Osteoblast (primary cell): Measurements from ENCODE around the gene NRCAM. TPM values are rescaled to one million over a fixed set of nuclear protein-coding genes. Genes with fewer than 3 reads are reported as not detected.

Experiments
- DNase-seq: peaks from one replicate; pipeline ENCODE4 v3.0.0; 2011; ENCODE audit warnings: low spot score, mixed read lengths; ENCODE audit not compliant: insufficient read length; ENCODE audit errors: missing footprints
- H2AFZ ChIP-seq: 2 replicates; pipeline ENCODE4 v1.6.0; 2011; ENCODE audit warnings: mild to moderate bottlenecking, low read length
- H3K27ac ChIP-seq: 2 replicates; pipeline ENCODE4 v1.5.1; 2011; ENCODE audit warnings: mild to moderate bottlenecking, low read depth, low read length, moderate library complexity
- H3K27me3 ChIP-seq: 2 replicates; pipeline ENCODE4 v1.6.0; 2012; ENCODE audit warnings: mild to moderate bottlenecking, control low read depth, inconsistent platforms, low read length, moderate library complexity; ENCODE audit not compliant: insufficient read depth
- H3K36me3 ChIP-seq: 2 replicates; pipeline ENCODE4 v1.5.1; 2011; ENCODE audit warnings: mild to moderate bottlenecking, low read length, control low read depth, moderate library complexity; ENCODE audit not compliant: insufficient read depth
- H3K4me1 ChIP-seq: 2 replicates; pipeline ENCODE4 v1.5.1; 2011; ENCODE audit warnings: mild to moderate bottlenecking, low read length, control low read depth, moderate library complexity; ENCODE audit not compliant: insufficient read depth
- H3K4me2 ChIP-seq: 2 replicates; pipeline ENCODE4 v1.6.0; 2011; ENCODE audit warnings: mild to moderate bottlenecking, low read length; ENCODE audit not compliant: insufficient read depth
- H3K4me3 ChIP-seq: fragments of 200-600 bp; sonication (generic); 3 replicates; pipeline ENCODE4 v1.5.1; 2012; ENCODE audit warnings: mild to moderate bottlenecking, low read length, inconsistent platforms; ENCODE audit not compliant: insufficient read depth
- H3K79me2 ChIP-seq: 2 replicates; pipeline ENCODE4 v1.6.0; 2012; ENCODE audit warnings: mild to moderate bottlenecking, low read length, control low read depth, inconsistent platforms; ENCODE audit not compliant: insufficient read depth
- H3K9me3 ChIP-seq: 2 replicates; pipeline ENCODE4 v1.5.1; 2011; ENCODE audit warnings: low read depth, low read length, control low read depth
- H4K20me1 ChIP-seq: 2 replicates; pipeline ENCODE4 v1.6.0; 2012; ENCODE audit warnings: mild to moderate bottlenecking, low read length, control low read depth; ENCODE audit not compliant: insufficient read depth
- CTCF ChIP-seq: IDR thresholded peaks from 2 replicates; pipeline ENCODE4 v1.5.1; 2011; ENCODE audit warnings: mild to moderate bottlenecking, low read depth, low read length, moderate library complexity; ENCODE audit errors: extremely low read depth
- total RNA-seq: library from RNA; depleted of rRNA; stranded (reverse); fragments of >200 nt; gene quantifications from 2 replicates; pipeline ENCODE4 v1.2.3, GENCODE V29; 2012

The NRCAM gene
- total RNA-seq, 1 donor, result 2.2 TPM

GRCh38 chr7:108404509-108405420 lies 51.5 kb downstream of the NRCAM start:
- Histone ChIP-seq H3K27ac (no peak overlapping the region), H3K4me3 (no peak overlapping the region), H2AFZ (no peak overlapping the region), H3K36me3 (no peaks in the 10 kb centered on the region), H3K79me2 (no peaks in the 10 kb centered on the region), H4K20me1 (no peaks in the 10 kb centered on the region), H3K27me3 (no peaks in the 10 kb centered on the region), H3K4me2 (no peak overlapping the region), H3K4me1 (no peaks in the 10 kb centered on the region), H3K9me3 (no peaks in the 10 kb centered on the region)
- no peak for DNase-seq
- no peak for TF ChIP-seq CTCF

DNA sequence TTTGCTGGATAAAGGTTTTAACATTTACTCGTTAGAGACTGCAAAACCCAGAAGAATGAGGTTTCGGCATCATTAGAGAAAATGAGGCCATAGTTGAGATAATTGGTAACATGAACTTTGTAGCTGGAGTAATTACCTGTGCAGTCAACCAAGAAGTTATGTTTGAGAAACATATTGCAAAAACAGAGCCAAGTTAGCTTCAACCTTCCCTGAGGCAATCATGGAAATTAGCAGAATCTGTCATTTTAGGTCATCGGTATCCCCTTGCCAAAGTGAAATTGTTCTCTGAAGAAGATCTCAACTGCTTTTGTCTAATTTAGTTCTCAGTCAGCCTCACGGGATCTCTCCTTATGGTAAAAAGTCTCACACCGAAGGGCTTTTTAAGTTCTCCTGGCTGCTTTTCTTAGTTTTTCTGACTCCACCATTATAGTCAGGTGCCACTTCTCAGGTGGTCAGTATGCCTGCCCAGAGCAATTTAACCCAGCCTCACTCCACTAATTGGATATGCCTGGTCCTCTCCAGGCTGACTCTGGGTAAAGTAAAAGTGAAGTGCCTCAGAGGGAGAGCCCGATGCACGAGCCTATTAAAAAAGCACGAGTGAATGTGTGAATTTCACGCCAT lies 52.5 kb downstream of the NRCAM start:
- no peaks in the 10 kb centered on the region for H4K20me1 ChIP-seq
- H3K36me3 ChIP-seq, result no peaks in the 10 kb centered on the region
- no peaks in the 10 kb centered on the region for H3K79me2 ChIP-seq
- no peak overlapping the region for H3K4me2 ChIP-seq
- H3K4me1 ChIP-seq, result no peaks in the 10 kb centered on the region
- H3K4me3 ChIP-seq, result no peak overlapping the region
- no peak overlapping the region for H3K27ac ChIP-seq
- no peak overlapping the region for H2AFZ ChIP-seq
- no peaks in the 10 kb centered on the region for H3K9me3 ChIP-seq
- H3K27me3 ChIP-seq, result no peaks in the 10 kb centered on the region
- TF ChIP-seq CTCF, result no peak
- DNase-seq, result peak; percentile 61

- Histone ChIP-seq H2AFZ (no peak overlapping the region), H3K36me3 (no peaks in the 10 kb centered on the region), H3K27ac (no peak overlapping the region), H3K9me3 (no peaks in the 10 kb centered on the region), H4K20me1 (no peaks in the 10 kb centered on the region), H3K4me1 (no peaks in the 10 kb centered on the region), H3K4me2 (peak overlapping the region; percentile 10), H3K4me3 (no peak overlapping the region), H3K27me3 (no peaks in the 10 kb centered on the region), H3K79me2 (no peaks in the 10 kb centered on the region)
- peak; percentile 13 for DNase-seq
- no peak for TF ChIP-seq CTCF
Measured at GRCh38 chr7:108402865-108403264, 53.4 kb downstream of the NRCAM start.

- H4K20me1 ChIP-seq, result no peaks in the 10 kb centered on the region
- H3K4me2 ChIP-seq, result no peak overlapping the region
- H3K9me3 ChIP-seq, result no peaks in the 10 kb centered on the region
- no peak overlapping the region for H2AFZ ChIP-seq
- H3K79me2 ChIP-seq, result no peaks in the 10 kb centered on the region
- H3K36me3 ChIP-seq, result no peaks in the 10 kb centered on the region
- H3K27ac ChIP-seq, result no peak overlapping the region
- H3K4me3 ChIP-seq, result no peak overlapping the region
- no peaks in the 10 kb centered on the region for H3K4me1 ChIP-seq
- DNase-seq, result no peak
- no peak for TF ChIP-seq CTCF
- H3K27me3 ChIP-seq, result no peaks in the 10 kb centered on the region
Measured at GRCh38 chr7:108396080-108396479, 60.2 kb downstream of the NRCAM start.
